ENCODE results near the gene SHC3.

The SHC3 gene

GRCh38 chr9:89020754-89021153 lies 157.9 kb downstream of the SHC3 start:
- DNase-seq, result no peak

- no peak for DNase-seq
Observed at GRCh38 chr9:89015336-89015735, 163.3 kb downstream of the SHC3 start.

DNA sequence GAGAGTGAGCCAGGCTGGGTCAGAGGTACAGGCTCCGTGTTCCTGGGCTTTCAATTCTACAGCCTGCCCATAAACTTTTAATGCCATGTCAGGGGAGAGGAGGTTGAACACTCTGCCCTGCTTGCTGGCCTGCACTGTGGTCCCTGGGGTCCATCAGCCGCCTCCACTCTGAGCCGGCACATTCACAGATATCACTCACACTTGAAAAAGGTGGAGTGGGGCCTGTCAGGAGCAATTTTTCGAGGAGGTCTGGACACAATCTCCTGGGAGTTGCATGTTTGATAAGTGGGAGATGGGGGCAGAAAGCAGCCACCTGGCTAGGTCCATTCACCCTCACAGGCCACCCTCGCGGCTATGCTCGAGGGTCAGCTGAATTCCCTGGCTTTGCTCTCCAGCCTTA lies 164.5 kb downstream of the SHC3 start:
- no peak for DNase-seq

GRCh38 chr9:89013660-89014059 lies 165.0 kb downstream of the SHC3 start:
- DNase-seq, result no peak

DNA sequence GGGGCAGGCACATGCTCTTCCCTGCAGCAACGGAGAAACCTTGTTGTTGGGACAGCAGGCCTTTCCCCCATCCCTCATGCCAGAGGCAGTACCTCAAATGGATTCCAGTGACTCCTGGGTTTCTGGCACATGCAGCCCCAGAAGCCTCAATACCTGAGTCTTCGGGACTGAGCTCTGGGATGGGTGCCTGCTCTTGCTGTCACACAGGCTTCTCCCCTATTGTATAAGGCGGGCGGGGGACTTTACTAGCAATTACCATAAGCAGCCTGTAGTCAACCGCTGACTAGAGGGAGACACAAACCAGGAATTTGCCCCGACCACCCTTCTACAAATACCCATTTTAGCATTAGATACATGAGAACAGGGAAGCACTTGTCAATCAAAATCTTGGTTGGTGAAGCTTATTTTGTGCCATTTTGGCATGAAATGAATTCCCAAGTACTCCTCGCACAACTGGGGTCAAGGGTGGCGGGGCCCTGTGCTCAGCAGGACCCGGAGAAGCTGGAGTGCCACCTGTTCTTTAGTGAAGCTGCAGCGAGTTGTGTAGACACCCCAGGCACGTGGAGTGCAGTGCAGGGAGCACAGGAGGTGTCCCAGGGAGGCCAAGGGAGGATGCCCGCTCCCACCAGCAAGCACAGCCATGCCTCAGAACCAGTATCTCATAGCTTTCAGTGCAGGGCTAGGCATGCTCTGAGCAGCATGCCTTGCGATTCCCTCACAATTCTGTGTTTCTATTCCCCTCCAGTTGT lies 166.2 kb downstream of the SHC3 start:
- no peak for DNase-seq

DNA sequence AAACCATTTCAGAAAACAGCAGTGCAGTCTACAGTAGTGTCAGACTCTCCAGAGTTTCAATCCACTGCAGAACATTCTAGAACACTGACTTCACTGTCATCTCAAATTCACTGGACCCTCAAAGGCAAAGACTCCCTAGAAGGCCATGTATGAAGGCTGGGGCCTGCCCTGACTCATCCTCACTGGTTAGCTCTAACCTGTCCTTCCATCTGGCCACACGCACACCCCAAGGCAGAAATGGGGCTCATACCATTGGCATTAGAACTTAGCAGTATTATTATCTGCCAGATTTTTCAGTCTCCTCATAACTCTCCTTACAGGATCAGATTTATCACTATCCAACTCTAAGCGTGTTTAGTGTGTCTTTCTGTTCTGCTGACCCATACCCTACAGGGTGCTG lies 166.9 kb downstream of the SHC3 start:
- no peak for DNase-seq

DNA sequence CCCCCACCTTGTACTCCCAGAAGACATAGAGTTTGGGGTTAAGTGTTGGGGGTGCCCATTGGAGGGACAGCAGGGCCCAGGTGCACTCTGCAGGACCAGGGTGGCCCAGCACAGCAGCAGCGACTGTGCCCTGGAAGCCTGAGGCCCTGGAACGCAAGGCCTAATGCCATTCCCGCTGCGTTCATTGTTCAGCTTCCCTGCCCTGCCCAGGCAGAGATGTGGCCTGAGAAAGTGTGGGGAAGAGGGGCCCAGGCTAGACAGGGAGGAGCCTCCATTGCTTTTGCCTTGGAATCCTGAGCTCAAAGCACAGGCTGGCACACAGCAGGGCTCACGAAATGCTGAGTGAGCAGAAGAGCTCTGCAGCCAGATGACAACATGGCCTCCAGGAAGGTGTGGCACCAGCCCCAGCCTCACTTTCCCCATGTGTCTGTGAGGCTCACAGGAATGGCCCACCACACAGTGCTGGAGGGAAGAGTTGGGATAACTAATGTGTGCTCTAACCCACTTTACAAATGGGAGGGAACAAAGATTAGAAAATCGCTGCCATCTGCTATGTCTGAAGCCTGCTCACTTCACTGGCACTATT lies 168.0 kb downstream of the SHC3 start:
- no peak for DNase-seq

DNA sequence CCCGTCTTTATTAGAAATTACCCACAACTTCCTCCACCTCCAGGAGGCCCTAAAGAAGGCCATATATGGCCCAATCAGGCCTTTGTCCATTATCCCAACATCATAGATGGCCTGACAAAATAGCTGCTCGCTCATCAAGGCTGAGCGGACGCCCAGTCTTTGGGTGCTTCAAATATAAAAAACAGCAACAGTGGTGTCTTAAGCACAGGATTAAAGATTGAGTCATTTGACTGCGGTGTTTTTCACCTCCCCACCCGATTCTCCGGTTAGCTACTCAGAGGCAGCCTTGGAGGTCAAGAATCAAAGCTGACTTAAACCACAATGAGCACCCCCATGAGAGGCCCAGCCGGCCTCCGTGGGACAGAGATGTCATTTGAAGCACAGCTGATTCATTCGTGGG lies 168.6 kb downstream of the SHC3 start:
- no peak for DNase-seq

GRCh38 chr9:89009546-89009840 lies 169.1 kb downstream of the SHC3 start:
- no peak for DNase-seq

- DNase-seq, result no peak
Observed at GRCh38 chr9:89008744-89009545, 169.7 kb downstream of the SHC3 start.

- no peak for DNase-seq
Observed at GRCh38 chr9:89008055-89008743, 170.4 kb downstream of the SHC3 start.

DNA sequence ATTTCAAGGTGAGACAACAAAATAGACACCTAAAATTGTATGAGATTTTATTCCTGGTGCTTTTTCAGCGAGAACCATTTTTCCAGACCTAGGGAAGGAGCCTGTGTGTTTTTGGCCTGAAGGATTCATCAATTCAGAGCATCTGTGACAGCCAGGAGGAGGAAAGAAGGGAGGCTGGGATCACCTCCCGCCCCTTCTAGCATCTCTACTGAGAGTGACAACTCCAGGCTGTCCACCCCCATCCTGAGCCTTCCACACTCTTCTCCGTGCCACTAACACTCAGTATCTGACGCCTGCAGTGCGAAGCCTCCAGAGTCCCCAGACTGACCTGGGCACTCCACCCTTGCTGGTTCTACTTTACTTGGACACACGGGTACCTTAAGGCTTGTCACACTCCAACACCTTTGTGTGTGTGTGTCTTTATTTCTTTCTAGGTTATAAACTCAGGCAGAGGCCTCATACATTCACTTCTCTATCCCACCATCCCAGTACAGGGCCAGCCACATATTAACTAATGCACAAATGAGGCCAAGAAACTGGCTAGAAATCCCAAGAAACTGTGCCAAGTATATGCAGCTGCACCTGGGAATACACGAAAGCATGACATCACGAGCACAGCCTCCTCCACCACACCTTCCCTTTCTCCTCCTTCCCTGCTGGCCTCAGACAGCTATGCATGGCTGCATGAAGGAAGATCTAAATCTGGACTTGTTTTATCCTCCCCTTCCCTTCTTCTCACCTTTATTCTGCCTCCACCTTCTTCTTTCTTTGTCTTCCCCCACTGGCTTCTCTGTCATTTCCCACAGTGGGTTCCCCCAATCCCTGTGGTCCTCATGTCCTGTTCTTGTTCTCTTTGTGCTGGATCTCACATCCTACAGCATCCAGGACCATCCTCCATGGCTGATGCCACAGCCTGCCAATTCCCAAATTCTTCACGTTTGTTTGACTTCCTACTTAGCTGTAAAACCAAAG lies 171.3 kb downstream of the SHC3 start:
- no peak for DNase-seq

DNA sequence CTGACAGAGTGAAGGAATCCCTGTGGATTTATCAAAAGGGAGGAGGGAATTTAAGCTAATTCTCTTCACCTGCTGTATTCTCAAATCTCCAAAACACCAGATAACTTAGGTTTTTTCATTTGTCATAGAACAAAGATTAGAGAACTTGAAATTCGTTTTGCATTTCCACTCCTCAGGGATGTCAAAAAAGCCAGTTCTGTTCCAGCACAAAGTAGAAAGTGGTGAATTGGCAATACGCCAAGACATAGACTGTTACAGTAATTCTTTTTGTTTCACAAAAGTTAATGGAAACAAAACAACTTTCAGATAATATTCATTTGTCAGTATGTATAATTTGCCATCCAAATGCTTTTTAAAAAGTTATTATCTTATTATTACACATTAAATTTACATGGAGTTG lies 172.4 kb downstream of the SHC3 start:
- no peak for DNase-seq

DNA sequence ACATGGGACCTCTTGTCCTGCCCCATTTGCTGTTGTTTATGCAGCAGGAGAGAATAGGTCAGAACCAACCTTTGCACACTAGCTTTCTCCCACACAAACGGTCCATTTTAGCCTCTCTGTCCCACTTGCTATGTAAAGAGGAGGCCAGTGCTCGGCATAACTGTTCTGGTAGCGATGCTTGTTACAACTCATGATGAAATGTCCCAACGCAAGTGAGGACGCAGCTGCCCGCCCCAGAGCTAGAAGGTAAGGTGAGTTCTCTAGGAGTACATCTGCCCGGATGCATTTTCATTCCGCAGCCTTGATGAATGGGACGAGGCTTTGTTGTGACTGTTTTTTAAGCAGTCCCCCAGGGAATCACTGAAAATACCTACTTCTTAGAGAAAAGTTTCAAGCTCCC lies 173.3 kb downstream of the SHC3 start:
- no peak for DNase-seq

DNA sequence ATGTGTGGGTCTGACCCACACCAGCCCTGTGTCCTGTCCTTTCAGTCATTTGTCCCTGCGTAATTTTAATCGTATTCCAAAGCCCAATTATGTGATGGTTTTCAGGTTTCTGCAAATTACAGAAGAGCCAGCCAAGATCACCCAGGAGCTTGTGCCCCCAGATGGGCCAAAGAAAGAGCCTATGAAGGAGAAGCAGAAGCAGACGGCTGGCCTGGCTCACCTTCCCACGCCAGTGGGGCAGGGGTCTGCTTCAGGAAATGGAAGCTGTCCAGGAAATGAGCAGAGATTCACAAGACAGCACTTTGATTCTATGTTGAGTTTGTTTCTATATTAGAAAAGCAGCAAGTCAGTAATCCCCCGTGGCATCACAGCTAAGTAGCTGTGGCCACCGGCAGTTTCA lies 175.6 kb downstream of the SHC3 start:
- no peak for DNase-seq

DNA sequence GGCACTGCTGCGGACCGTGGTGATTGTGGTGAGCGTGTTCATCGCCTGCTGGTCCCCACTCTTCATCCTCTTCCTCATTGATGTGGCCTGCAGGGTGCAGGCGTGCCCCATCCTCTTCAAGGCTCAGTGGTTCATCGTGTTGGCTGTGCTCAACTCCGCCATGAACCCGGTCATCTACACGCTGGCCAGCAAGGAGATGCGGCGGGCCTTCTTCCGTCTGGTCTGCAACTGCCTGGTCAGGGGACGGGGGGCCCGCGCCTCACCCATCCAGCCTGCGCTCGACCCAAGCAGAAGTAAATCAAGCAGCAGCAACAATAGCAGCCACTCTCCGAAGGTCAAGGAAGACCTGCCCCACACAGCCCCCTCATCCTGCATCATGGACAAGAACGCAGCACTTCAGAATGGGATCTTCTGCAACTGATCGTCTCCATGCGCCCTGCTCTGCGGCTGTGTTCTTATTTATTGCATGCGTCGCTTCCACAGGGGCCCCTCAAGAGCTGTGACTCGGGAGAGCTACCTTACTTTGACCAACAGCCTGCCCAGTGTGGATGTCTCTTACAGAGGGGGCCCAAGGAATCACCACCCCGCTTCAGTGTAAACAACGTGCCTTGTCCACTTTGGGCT lies 176.6 kb downstream of the SHC3 start:
- no peak for DNase-seq

DNA sequence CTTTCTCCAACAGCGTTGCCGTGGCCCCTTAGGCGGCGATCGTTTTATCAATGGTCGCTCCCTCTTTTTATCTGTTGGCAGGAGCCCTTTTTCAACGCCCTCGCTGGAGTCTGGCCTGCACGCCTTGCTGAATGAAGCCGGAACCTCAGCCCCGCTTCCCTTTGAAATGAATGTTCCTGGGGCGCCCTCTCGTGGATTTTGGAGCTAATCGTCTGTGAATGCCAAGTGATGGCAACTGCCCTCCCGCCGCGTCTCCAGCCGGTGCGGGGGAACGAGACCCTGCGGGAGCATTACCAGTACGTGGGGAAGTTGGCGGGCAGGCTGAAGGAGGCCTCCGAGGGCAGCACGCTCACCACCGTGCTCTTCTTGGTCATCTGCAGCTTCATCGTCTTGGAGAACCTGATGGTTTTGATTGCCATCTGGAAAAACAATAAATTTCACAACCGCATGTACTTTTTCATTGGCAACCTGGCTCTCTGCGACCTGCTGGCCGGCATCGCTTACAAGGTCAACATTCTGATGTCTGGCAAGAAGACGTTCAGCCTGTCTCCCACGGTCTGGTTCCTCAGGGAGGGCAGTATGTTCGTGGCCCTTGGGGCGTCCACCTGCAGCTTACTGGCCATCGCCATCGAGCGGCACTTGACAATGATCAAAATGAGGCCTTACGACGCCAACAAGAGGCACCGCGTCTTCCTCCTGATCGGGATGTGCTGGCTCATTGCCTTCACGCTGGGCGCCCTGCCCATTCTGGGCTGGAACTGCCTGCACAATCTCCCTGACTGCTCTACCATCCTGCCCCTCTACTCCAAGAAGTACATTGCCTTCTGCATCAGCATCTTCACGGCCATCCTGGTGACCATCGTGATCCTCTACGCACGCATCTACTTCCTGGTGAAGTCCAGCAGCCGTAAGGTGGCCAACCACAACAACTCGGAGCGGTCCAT lies 177.4 kb downstream of the SHC3 start:
- DNase-seq, result no peak

GRCh38 chr9:89000371-89000781 lies 178.2 kb downstream of the SHC3 start:
- DNase-seq, result no peak

GRCh38 chr9:88998911-88999310 lies 179.7 kb downstream of the SHC3 start:
- DNase-seq, result no peak

DNA sequence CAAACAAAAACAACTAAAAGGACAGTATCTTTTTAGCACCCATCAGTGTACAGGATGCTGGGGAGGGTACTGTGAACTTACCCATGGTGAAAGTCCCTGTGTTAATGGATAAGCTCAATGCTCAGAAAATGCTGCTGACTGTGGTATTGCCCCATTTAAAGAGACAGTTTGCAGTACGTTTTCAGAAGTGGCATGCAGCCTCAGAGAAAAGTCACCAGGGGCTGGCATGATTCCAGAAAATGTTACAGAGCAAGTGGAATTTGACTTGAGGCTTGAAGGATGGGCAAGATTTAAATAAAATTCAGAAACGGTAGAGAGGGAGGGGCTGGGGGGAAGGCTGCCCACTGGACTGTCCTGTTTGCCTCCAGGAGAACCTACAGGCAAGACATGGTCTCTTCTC lies 180.1 kb downstream of the SHC3 start:
- DNase-seq, result no peak

GRCh38 chr9:88997646-88998045 lies 181.0 kb downstream of the SHC3 start:
- no peak for DNase-seq
